Measurements from ENCODE around the gene RTN4RL1. TPM values are rescaled to one million over a fixed set of nuclear protein-coding genes. Genes with fewer than 3 reads are reported as not detected.

Gene RTN4RL1
- total RNA-seq, 1 donor from 2014 or later: 12.4 TPM

GRCh38 chr17:2065949-2066400 is 40.8 kb upstream of the RTN4RL1 start:
- no peak for TF ChIP-seq CTCF (IDR thresholded peaks at IDR 0.05; ENCODE audit: unreplicated experiment)
- Mint-ChIP-seq H3K27ac (no peak overlapping the region), H3K4me3 (ENCODE audit: low read depth) (no peak overlapping the region), H3K9me3 (ENCODE audit: low read depth) (no peaks in the 10 kb centered on the region), H3K36me3 (ENCODE audit: insufficient read depth) (peaks cover 22% of the 10 kb centered on the region), H3K4me1 (ENCODE audit: low read depth) (no peaks in the 10 kb centered on the region), H3K27me3 (peaks cover 12% of the 10 kb centered on the region)
- no peak for DNase-seq (ENCODE audit: low spot score, unreplicated experiment)

GRCh38 chr17:2064980-2065785 is 40.0 kb upstream of the RTN4RL1 start:
- Mint-ChIP-seq H3K27me3 (peaks cover 20% of the 10 kb centered on the region), H3K27ac (no peak overlapping the region), H3K36me3 (ENCODE audit: insufficient read depth) (peaks cover 30% of the 10 kb centered on the region), H3K4me1 (ENCODE audit: low read depth) (no peaks in the 10 kb centered on the region), H3K9me3 (ENCODE audit: low read depth) (no peaks in the 10 kb centered on the region), H3K4me3 (ENCODE audit: low read depth) (no peak overlapping the region)
- peak; percentile 43 for TF ChIP-seq CTCF (IDR thresholded peaks at IDR 0.05; ENCODE audit: unreplicated experiment)
- DNase-seq (ENCODE audit: low spot score, unreplicated experiment): no peak

- TF ChIP-seq CTCF (IDR thresholded peaks at IDR 0.05; ENCODE audit: unreplicated experiment): no peak
- no peak for DNase-seq (ENCODE audit: low spot score, unreplicated experiment)
- H3K4me3 Mint-ChIP-seq (ENCODE audit: low read depth): no peak overlapping the region
- no peaks in the 10 kb centered on the region for H3K4me1 Mint-ChIP-seq (ENCODE audit: low read depth)
- H3K36me3 Mint-ChIP-seq (ENCODE audit: insufficient read depth): peaks cover 31% of the 10 kb centered on the region
- H3K9me3 Mint-ChIP-seq (ENCODE audit: low read depth): no peaks in the 10 kb centered on the region
- H3K27ac Mint-ChIP-seq: no peak overlapping the region
- peaks cover 26% of the 10 kb centered on the region for H3K27me3 Mint-ChIP-seq
Measured at GRCh38 chr17:2064520-2064971, 39.4 kb upstream of the RTN4RL1 start.

GRCh38 chr17:2064147-2064489 is 39.0 kb upstream of the RTN4RL1 start:
- TF ChIP-seq CTCF (IDR thresholded peaks at IDR 0.05; ENCODE audit: unreplicated experiment): no peak
- Mint-ChIP-seq H3K4me3 (ENCODE audit: low read depth) (no peak overlapping the region), H3K27me3 (peaks cover 30% of the 10 kb centered on the region), H3K36me3 (ENCODE audit: insufficient read depth) (peaks cover 29% of the 10 kb centered on the region), H3K27ac (no peak overlapping the region), H3K9me3 (ENCODE audit: low read depth) (no peaks in the 10 kb centered on the region), H3K4me1 (ENCODE audit: low read depth) (no peaks in the 10 kb centered on the region)
- no peak for DNase-seq (ENCODE audit: low spot score, unreplicated experiment)

- no peaks in the 10 kb centered on the region for H3K9me3 Mint-ChIP-seq (ENCODE audit: low read depth)
- H3K36me3 Mint-ChIP-seq (ENCODE audit: insufficient read depth): peaks cover 29% of the 10 kb centered on the region
- DNase-seq (ENCODE audit: low spot score, unreplicated experiment): no peak
- H3K4me3 Mint-ChIP-seq (ENCODE audit: low read depth): no peak overlapping the region
- H3K27ac Mint-ChIP-seq: no peak overlapping the region
- no peaks in the 10 kb centered on the region for H3K4me1 Mint-ChIP-seq (ENCODE audit: low read depth)
- H3K27me3 Mint-ChIP-seq: peaks cover 30% of the 10 kb centered on the region
- no peak for TF ChIP-seq CTCF (IDR thresholded peaks at IDR 0.05; ENCODE audit: unreplicated experiment)
Measured at GRCh38 chr17:2063261-2064146, 38.4 kb upstream of the RTN4RL1 start.
